ENCODE results near the gene RPL27A.

- TF ChIP-seq, protein P1, sequence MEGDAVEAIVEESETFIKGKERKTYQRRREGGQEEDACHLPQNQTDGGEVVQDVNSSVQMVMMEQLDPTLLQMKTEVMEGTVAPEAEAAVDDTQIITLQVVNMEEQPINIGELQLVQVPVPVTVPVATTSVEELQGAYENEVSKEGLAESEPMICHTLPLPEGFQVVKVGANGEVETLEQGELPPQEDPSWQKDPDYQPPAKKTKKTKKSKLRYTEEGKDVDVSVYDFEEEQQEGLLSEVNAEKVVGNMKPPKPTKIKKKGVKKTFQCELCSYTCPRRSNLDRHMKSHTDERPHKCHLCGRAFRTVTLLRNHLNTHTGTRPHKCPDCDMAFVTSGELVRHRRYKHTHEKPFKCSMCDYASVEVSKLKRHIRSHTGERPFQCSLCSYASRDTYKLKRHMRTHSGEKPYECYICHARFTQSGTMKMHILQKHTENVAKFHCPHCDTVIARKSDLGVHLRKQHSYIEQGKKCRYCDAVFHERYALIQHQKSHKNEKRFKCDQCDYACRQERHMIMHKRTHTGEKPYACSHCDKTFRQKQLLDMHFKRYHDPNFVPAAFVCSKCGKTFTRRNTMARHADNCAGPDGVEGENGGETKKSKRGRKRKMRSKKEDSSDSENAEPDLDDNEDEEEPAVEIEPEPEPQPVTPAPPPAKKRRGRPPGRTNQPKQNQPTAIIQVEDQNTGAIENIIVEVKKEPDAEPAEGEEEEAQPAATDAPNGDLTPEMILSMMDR (IDR thresholded peaks at IDR 0.05), result no peak
- TF ChIP-seq EZH2 (IDR thresholded peaks at IDR 0.05) (no peak), EZH2phosphoT487 (IDR thresholded peaks at IDR 0.05) (no peak)
Measured at GRCh38 chr11:8732748-8733241, 50.2 kb downstream of the RPL27A start.

All from neural progenitor cell (in vitro differentiated cells).